Upper lobe of right lung (tissue), 1 donor: ENCODE data around the gene CDK5R2. TPM values are rescaled to one million over a fixed set of nuclear protein-coding genes. Genes with fewer than 3 reads are reported as not detected.

Experiments
- ATAC-seq: fragments of 200-7000 bp; cut with Tn5 transposase; one replicate; pipeline ENCODE4 v1.9.1; 2020; ENCODE audit warnings: mild to moderate bottlenecking, moderate library complexity
- DNase-seq: peaks from one replicate; pipeline ENCODE4 v3.0.0-alpha.2; 2020
- H3K27ac ChIP-seq: fragments of 200-600 bp; one replicate; pipeline ENCODE4 v1.8.0; 2022
- H3K27me3 ChIP-seq: fragments of 200-600 bp; one replicate; pipeline ENCODE4 v1.8.0; 2022; ENCODE audit warnings: mild to moderate bottlenecking
- H3K36me3 ChIP-seq: fragments of 200-600 bp; one replicate; pipeline ENCODE4 v1.8.0; 2022
- H3K4me1 ChIP-seq: fragments of 200-600 bp; one replicate; pipeline ENCODE4 v1.8.0; 2022
- H3K4me3 ChIP-seq: fragments of 200-600 bp; one replicate; pipeline ENCODE4 v1.8.0; 2022; ENCODE audit warnings: mild to moderate bottlenecking
- H3K9me3 ChIP-seq: fragments of 200-600 bp; one replicate; pipeline ENCODE4 v1.8.0; 2022
- intact Hi-C: fragments of 100-400 bp; cut with DNase I; formaldehyde crosslinking; loops from one replicate; pipeline ENCODE4 v1.11.0; 2022
- total RNA-seq: library from RNA; stranded (reverse); fragmentation: NEBNext Ultra II Directional; extraction: Animal tissue kit (Norgen Biotek cat#: 25700); gene quantifications from one replicate; pipeline ENCODE4 v1.2.1, GENCODE V29; 2021
- TF ChIP-seq, protein P1 (sequence below): fragments of 200-600 bp; IDR thresholded peaks from one replicate; pipeline ENCODE4 v1.8.0; 2022; ENCODE audit warnings: antibody characterized with exemption
- donor health status: DM: no; HTN: yes; CAD: no; lungs with severe emphysema.

Gene CDK5R2
- total RNA-seq, 1 donor from 2014 or later, result not detected

- intact Hi-C loops, result no loop called here
- Histone ChIP-seq H3K9me3 (no peaks in the 10 kb centered on the region), H3K27ac (no peak overlapping the region), H3K27me3 (peaks cover 99% of the 10 kb centered on the region), H3K4me3 (no peak overlapping the region), H3K36me3 (no peaks in the 10 kb centered on the region), H3K4me1 (peaks cover 23% of the 10 kb centered on the region)
- no peak for DNase-seq
- no peak for ATAC-seq
- TF ChIP-seq, protein P1, sequence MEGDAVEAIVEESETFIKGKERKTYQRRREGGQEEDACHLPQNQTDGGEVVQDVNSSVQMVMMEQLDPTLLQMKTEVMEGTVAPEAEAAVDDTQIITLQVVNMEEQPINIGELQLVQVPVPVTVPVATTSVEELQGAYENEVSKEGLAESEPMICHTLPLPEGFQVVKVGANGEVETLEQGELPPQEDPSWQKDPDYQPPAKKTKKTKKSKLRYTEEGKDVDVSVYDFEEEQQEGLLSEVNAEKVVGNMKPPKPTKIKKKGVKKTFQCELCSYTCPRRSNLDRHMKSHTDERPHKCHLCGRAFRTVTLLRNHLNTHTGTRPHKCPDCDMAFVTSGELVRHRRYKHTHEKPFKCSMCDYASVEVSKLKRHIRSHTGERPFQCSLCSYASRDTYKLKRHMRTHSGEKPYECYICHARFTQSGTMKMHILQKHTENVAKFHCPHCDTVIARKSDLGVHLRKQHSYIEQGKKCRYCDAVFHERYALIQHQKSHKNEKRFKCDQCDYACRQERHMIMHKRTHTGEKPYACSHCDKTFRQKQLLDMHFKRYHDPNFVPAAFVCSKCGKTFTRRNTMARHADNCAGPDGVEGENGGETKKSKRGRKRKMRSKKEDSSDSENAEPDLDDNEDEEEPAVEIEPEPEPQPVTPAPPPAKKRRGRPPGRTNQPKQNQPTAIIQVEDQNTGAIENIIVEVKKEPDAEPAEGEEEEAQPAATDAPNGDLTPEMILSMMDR, result no peak
These were observed 28.7 kb downstream of the CDK5R2 start for GRCh38 chr2:218988164-218988563.

DNA sequence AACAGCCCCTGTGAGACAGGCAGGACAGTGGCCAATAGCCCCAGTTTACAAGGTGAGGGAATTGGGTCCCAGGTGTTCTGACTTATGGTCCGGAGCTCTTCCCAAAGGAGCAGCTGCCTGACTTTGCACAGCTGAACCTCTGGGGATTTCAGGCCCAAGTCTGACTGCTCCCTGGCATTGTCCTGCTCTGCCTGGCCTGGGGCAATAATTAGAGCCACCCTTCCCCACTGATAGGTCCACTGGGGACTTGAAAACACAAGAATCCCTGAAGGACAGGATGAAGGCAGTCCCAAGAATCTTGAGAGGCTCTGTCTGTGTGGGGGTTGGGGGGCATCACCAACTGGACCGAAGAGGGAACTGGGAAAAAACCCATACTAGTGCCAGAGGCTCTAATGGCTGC, 29.2 kb downstream of the CDK5R2 start:
- H3K4me1 ChIP-seq, result peaks cover 27% of the 10 kb centered on the region
- TF ChIP-seq, protein P1, result no peak
- H3K27me3 ChIP-seq, result peaks cover 99% of the 10 kb centered on the region
- no peak overlapping the region for H3K27ac ChIP-seq
- no peak overlapping the region for H3K4me3 ChIP-seq
- H3K9me3 ChIP-seq, result no peaks in the 10 kb centered on the region
- no peaks in the 10 kb centered on the region for H3K36me3 ChIP-seq
- DNase-seq (no peak), ATAC-seq (no peak)
- intact Hi-C loops, result no loop called here

DNA sequence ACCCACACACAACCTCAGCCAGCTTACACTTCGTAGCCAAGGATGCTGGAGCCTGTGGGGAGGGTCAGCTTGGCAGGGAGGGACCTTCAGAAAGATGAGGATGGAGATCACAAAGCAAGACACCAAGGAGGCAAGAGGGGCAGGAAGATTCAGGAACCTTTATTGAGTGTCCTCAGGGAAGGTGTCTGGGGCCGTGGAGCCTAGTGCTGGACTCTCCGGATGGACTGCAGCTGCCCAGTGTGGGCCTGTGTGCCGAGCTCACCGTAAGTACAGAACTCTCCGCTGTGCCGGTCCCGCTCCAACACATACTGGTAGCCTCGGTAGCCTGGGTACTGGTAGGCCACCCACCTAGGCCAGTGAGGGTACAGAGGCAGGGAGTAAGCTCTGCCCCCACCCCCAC, 30.6 kb downstream of the CDK5R2 start:
- DNase-seq (no peak), ATAC-seq (no peak)
- Histone ChIP-seq H3K9me3 (no peaks in the 10 kb centered on the region), H3K36me3 (no peaks in the 10 kb centered on the region), H3K27me3 (peaks cover 99% of the 10 kb centered on the region), H3K4me1 (peaks cover 18% of the 10 kb centered on the region), H3K4me3 (no peak overlapping the region), H3K27ac (no peak overlapping the region)
- intact Hi-C loops, result no loop called here
- TF ChIP-seq, protein P1, result no peak

GRCh38 chr2:218990612-218991011, 31.1 kb downstream of the CDK5R2 start:
- H3K4me1 ChIP-seq, result peaks cover 14% of the 10 kb centered on the region
- no peak overlapping the region for H3K27ac ChIP-seq
- no peaks in the 10 kb centered on the region for H3K36me3 ChIP-seq
- intact Hi-C loops, result no loop called here
- H3K27me3 ChIP-seq, result peaks cover 99% of the 10 kb centered on the region
- H3K4me3 ChIP-seq, result no peak overlapping the region
- ATAC-seq, result no peak
- TF ChIP-seq, protein P1, result no peak
- DNase-seq, result no peak
- no peaks in the 10 kb centered on the region for H3K9me3 ChIP-seq

DNA sequence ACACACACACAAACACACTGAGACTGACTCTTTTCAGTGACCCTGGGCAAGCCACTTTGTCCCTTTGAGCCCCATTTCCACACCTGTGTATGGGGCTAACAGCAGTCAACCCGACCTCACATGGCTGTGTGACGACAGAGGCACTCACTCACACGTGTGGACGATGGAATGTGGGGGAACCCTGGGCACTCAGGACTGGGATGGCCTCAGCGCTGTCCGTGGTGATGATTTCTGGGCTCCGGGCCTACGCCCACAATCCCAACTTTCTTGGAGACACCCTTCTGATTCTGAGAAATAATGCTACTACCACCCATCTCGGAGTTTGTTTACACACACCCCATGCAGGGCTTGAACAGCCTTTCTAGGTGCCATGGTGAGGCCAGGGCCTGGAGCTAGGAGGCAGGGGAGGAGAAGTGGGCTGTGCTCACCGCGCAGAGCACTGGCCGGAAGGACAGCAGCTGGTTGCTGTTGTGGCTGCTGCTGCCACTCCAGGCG, 32.3 kb downstream of the CDK5R2 start:
- H3K9me3 ChIP-seq, result no peaks in the 10 kb centered on the region
- peak; percentile 57 for DNase-seq
- intact Hi-C loops, result no loop called here

More for the DNA sequence above, 32.3 kb downstream of the CDK5R2 start:
- no peak for ATAC-seq
- peaks cover 98% of the 10 kb centered on the region for H3K27me3 ChIP-seq
- H3K4me3 ChIP-seq, result no peak overlapping the region
- peaks cover 20% of the 10 kb centered on the region for H3K4me1 ChIP-seq
- H3K36me3 ChIP-seq, result no peaks in the 10 kb centered on the region
- TF ChIP-seq, protein P1, result no peak
- H3K27ac ChIP-seq, result no peak overlapping the region
